Measurements from ENCODE around the gene COMMD1.
"Not testable (repeated sequence)": the region's sequence is repeated elsewhere in the genome, so short reads cannot be mapped to it uniquely, and the experiment has no call there.

COMMD1 gene

GRCh38 chr2:61914794-61915193 lies 9.3 kb downstream of the COMMD1 start:
- in situ Hi-C loops (cut with MboI; ENCODE audit: low pct_unique_long_range_greater_than_20kb, low sequenced_read_pairs); DNase-seq: not testable (repeated sequence)

- no peak for DNase-seq
Measured at GRCh38 chr2:61920548-61920947, 15.1 kb downstream of the COMMD1 start.

GRCh38 chr2:61922714-61923113 lies 17.2 kb downstream of the COMMD1 start:
- in situ Hi-C loops (cut with MboI; ENCODE audit: low pct_unique_long_range_greater_than_20kb, low sequenced_read_pairs): no loop called here
- DNase-seq: no peak

More at GRCh38 chr2:61920548-61920947, 15.1 kb downstream of the COMMD1 start:
- in situ Hi-C loops (cut with MboI; ENCODE audit: low pct_unique_long_range_greater_than_20kb, low sequenced_read_pairs): no loop called here

GRCh38 chr2:61924895-61925663 lies 19.6 kb downstream of the COMMD1 start:
- in situ Hi-C loops (cut with MboI; ENCODE audit: low pct_unique_long_range_greater_than_20kb, low sequenced_read_pairs): no loop called here
- DNase-seq: no peak

- in situ Hi-C loops (cut with MboI; ENCODE audit: low pct_unique_long_range_greater_than_20kb, low sequenced_read_pairs): no loop called here
- DNase-seq: peak; percentile 72
Measured at GRCh38 chr2:61926531-61927477, 21.3 kb downstream of the COMMD1 start.

- in situ Hi-C loops (cut with MboI; ENCODE audit: low pct_unique_long_range_greater_than_20kb, low sequenced_read_pairs): no loop called here
- no peak for DNase-seq
Measured at GRCh38 chr2:61928826-61929461, 23.5 kb downstream of the COMMD1 start.

- DNase-seq: no peak
- in situ Hi-C loops (cut with MboI; ENCODE audit: low pct_unique_long_range_greater_than_20kb, low sequenced_read_pairs): no loop called here
Measured at GRCh38 chr2:61937098-61937497, 31.6 kb downstream of the COMMD1 start.

GRCh38 chr2:61937886-61938285 lies 32.4 kb downstream of the COMMD1 start:
- no peak for DNase-seq

GRCh38 chr2:61938511-61938910 lies 33.0 kb downstream of the COMMD1 start:
- in situ Hi-C loops (cut with MboI; ENCODE audit: low pct_unique_long_range_greater_than_20kb, low sequenced_read_pairs): no loop called here

More at GRCh38 chr2:61937886-61938285, 32.4 kb downstream of the COMMD1 start:
- in situ Hi-C loops (cut with MboI; ENCODE audit: low pct_unique_long_range_greater_than_20kb, low sequenced_read_pairs): no loop called here

GRCh38 chr2:61943251-61943650 lies 37.8 kb downstream of the COMMD1 start:
- in situ Hi-C loops (cut with MboI; ENCODE audit: low pct_unique_long_range_greater_than_20kb, low sequenced_read_pairs): no loop called here
- no peak for DNase-seq

More at GRCh38 chr2:61938511-61938910, 33.0 kb downstream of the COMMD1 start:
- DNase-seq: no peak

GRCh38 chr2:61946666-61947065 lies 41.2 kb downstream of the COMMD1 start:
- no peak for DNase-seq
- in situ Hi-C loops (cut with MboI; ENCODE audit: low pct_unique_long_range_greater_than_20kb, low sequenced_read_pairs): no loop called here

- in situ Hi-C loops (cut with MboI; ENCODE audit: low pct_unique_long_range_greater_than_20kb, low sequenced_read_pairs): no loop called here
- no peak for DNase-seq
Measured at GRCh38 chr2:61948661-61949457, 43.4 kb downstream of the COMMD1 start.

GRCh38 chr2:61949458-61949713 lies 43.9 kb downstream of the COMMD1 start:
- DNase-seq: no peak
- in situ Hi-C loops (cut with MboI; ENCODE audit: low pct_unique_long_range_greater_than_20kb, low sequenced_read_pairs): no loop called here

- in situ Hi-C loops (cut with MboI; ENCODE audit: low pct_unique_long_range_greater_than_20kb, low sequenced_read_pairs): no loop called here
- DNase-seq: no peak
Measured at GRCh38 chr2:61949714-61950560, 44.5 kb downstream of the COMMD1 start.

- no peak for DNase-seq
- in situ Hi-C loops (cut with MboI; ENCODE audit: low pct_unique_long_range_greater_than_20kb, low sequenced_read_pairs): no loop called here
Measured at GRCh38 chr2:61950571-61951315, 45.3 kb downstream of the COMMD1 start.

- in situ Hi-C loops (cut with MboI; ENCODE audit: low pct_unique_long_range_greater_than_20kb, low sequenced_read_pairs): no loop called here
- DNase-seq: no peak
Measured at GRCh38 chr2:61951881-61952280, 46.4 kb downstream of the COMMD1 start.

GRCh38 chr2:61952288-61952687 lies 46.8 kb downstream of the COMMD1 start:
- in situ Hi-C loops (cut with MboI; ENCODE audit: low pct_unique_long_range_greater_than_20kb, low sequenced_read_pairs): no loop called here

GRCh38 chr2:61954856-61955255 lies 49.4 kb downstream of the COMMD1 start:
- in situ Hi-C loops (cut with MboI; ENCODE audit: low pct_unique_long_range_greater_than_20kb, low sequenced_read_pairs); DNase-seq: not testable (repeated sequence)

More at GRCh38 chr2:61952288-61952687, 46.8 kb downstream of the COMMD1 start:
- DNase-seq: no peak

Data from KBM-7 (cell line).